Lung (tissue), 12 donors: Measurements from ENCODE around the gene STARD7. TPM values are rescaled to one million over a fixed set of nuclear protein-coding genes. Genes with fewer than 3 reads are reported as not detected.

Source experiments
- ATAC-seq: fragments of 200-7000 bp; cut with Tn5 transposase; one replicate; pipeline ENCODE4 v1.9.1; 2020; ENCODE audit warnings: moderate number of reproducible peaks; ENCODE audit not compliant: insufficient read depth, low FRiP score
- DNase-seq, 3 donors: peaks; one replicate each; pipeline ENCODE4 v3.0.0-alpha.2; 2013 to 2017
- H3K27ac ChIP-seq, 2 donors: one replicate each; pipeline ENCODE4 v1.5.1; 2013; ENCODE audit warnings: mild to moderate bottlenecking in 2 of 2, moderate library complexity in 2 of 2, control low read depth in 1 of 2, inconsistent platforms in 1 of 2, low read depth in 1 of 2, low read length in 1 of 2
- H3K27me3 ChIP-seq, 3 donors: one replicate each; pipeline ENCODE4 v1.5.1; 2013; ENCODE audit warnings: low read length in 2 of 3; ENCODE audit not compliant: control insufficient read depth in 3 of 3, insufficient read depth in 3 of 3
- H3K36me3 ChIP-seq, 4 donors: one replicate each; pipeline ENCODE4 v1.5.1; 2013; ENCODE audit warnings: low read length in 4 of 4, mild to moderate bottlenecking in 1 of 4, moderate library complexity in 1 of 4; ENCODE audit not compliant: control insufficient read depth in 4 of 4, insufficient read depth in 4 of 4
- H3K4me1 ChIP-seq, 5 donors: one replicate each; pipeline ENCODE4 v1.5.1; 2013; ENCODE audit warnings: low read length in 5 of 5, mild to moderate bottlenecking in 2 of 5, moderate library complexity in 1 of 5; ENCODE audit not compliant: control insufficient read depth in 5 of 5, insufficient read depth in 5 of 5
- H3K4me3 ChIP-seq: one replicate; pipeline ENCODE4 v1.5.1; 2013; ENCODE audit warnings: mild to moderate bottlenecking, control low read depth, moderate library complexity
- H3K9ac ChIP-seq, 2 donors: one replicate each; pipeline ENCODE4 v1.5.1; 2013; ENCODE audit warnings: low read length in 2 of 2, control low read depth in 1 of 2; ENCODE audit not compliant: insufficient read depth in 1 of 2
- H3K9me3 ChIP-seq, 4 donors: one replicate each; pipeline ENCODE4 v1.5.1; 2013; ENCODE audit warnings: low read length in 3 of 4, mild to moderate bottlenecking in 1 of 4, moderate library complexity in 1 of 4; ENCODE audit not compliant: control insufficient read depth in 4 of 4, insufficient read depth in 3 of 4
- WGBS, 2 donors: extraction: QIAGEN DNeasy Blood & Tissue Kit; methylation state at CpG; one replicate each; pipeline ENCODE4 v1.1.7; 2013; 5-methylcytosine and 5-hydroxymethylcytosine counted together
- polyA plus RNA-seq, 2 donors: library from polyadenylated mRNA; stranded (reverse); fragments of 200-250 nt; gene quantifications; one replicate each; pipeline ENCODE4 v1.2.1, GENCODE V29; 2013
- total RNA-seq, 2 donors: library from RNA; depleted of rRNA in 1 of 2; stranded (reverse); fragments of >200 nt in 1 of 2; gene quantifications; one replicate each; pipeline ENCODE4 v1.2.1, GENCODE V29; 2014 to 2021
- TF ChIP-seq, protein P1 (sequence below): IDR thresholded peaks from 2 replicates; pipeline ENCODE4 v1.5.1; 2012; ENCODE audit warnings: mild to moderate bottlenecking; ENCODE audit errors: control extremely low read depth, extremely low read depth
- donor health status: control.
- donor health status: control.
- donor health status: Bipolar disorder and iron deficiency.
- donor health status: healthy.
- donor health status: DM: yes; HTN: yes; CAD: no.

The STARD7 gene
- total and polyA plus RNA-seq, 4 donors, result 52.2 to 141 (median 92.9) TPM

DNA sequence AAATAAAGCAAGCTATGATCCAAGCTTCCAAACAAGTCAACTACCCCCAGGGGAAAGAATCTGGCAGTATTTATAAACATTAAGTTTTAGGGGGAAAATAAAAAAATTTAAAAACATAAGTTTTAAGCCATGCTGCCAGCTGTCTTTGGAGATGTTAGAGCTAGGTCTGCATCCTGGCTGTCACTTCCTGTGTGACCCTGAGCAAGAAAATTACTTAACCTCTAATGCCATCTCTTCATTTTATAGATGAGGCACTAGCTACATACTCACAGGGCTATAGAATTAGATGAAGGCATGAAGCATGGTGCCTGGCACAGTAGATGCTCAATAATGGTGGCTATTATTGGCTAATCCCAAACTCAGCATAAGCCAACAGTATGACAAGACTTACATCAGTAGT, 28.1 kb downstream of the STARD7 start:
- Histone ChIP-seq H3K9me3 (no peaks in the 10 kb centered on the region), H3K9ac (no peak overlapping the region), H3K4me1 (peaks cover 0 to 5% (median 0%) of the 10 kb centered on the region in 5 donors), H3K27ac (no peak overlapping the region), H3K4me3 (no peak overlapping the region), H3K36me3 (peaks cover 0 to 13% (median 4%) of the 10 kb centered on the region in 4 donors), H3K27me3 (no peaks in the 10 kb centered on the region)
- DNase-seq (no peak), ATAC-seq (no peak)
- TF ChIP-seq, protein P1, sequence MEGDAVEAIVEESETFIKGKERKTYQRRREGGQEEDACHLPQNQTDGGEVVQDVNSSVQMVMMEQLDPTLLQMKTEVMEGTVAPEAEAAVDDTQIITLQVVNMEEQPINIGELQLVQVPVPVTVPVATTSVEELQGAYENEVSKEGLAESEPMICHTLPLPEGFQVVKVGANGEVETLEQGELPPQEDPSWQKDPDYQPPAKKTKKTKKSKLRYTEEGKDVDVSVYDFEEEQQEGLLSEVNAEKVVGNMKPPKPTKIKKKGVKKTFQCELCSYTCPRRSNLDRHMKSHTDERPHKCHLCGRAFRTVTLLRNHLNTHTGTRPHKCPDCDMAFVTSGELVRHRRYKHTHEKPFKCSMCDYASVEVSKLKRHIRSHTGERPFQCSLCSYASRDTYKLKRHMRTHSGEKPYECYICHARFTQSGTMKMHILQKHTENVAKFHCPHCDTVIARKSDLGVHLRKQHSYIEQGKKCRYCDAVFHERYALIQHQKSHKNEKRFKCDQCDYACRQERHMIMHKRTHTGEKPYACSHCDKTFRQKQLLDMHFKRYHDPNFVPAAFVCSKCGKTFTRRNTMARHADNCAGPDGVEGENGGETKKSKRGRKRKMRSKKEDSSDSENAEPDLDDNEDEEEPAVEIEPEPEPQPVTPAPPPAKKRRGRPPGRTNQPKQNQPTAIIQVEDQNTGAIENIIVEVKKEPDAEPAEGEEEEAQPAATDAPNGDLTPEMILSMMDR, result no peak

DNA sequence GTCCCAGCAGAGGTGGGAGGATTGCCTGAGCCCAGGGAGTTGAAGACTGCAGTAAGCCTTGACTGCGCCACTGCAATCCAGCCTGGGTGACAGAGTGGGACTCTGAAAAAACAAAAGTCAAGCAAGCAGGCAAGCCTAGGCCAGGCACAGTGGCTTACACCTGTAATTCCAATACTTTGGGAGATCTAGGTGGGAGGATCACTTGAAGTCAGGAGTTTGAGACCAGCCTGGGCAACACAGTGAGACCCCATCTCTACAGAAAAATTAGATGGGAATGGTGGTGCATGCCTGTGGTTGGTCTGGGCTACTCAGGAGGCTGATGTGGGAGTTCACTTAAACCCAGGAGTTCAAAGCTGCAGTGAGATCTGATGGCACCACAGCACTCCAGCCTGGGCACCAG, 28.6 kb downstream of the STARD7 start:
- no peak overlapping the region for H3K9ac ChIP-seq
- H3K4me3 ChIP-seq, result no peak overlapping the region
- TF ChIP-seq, protein P1, result no peak
- H3K4me1 ChIP-seq, result peaks cover 0 to 5% (median 0%) of the 10 kb centered on the region in 5 donors
- no peak overlapping the region for H3K27ac ChIP-seq
- ATAC-seq, result no peak
- no peaks in the 10 kb centered on the region for H3K27me3 ChIP-seq
- 98 to 100% methylated on average over 1 of the region's 1 CpG for WGBS, 2 donors
- peaks cover 0 to 8% (median 3%) of the 10 kb centered on the region in 4 donors for H3K36me3 ChIP-seq
- H3K9me3 ChIP-seq, result no peaks in the 10 kb centered on the region
- no peak for DNase-seq

DNA sequence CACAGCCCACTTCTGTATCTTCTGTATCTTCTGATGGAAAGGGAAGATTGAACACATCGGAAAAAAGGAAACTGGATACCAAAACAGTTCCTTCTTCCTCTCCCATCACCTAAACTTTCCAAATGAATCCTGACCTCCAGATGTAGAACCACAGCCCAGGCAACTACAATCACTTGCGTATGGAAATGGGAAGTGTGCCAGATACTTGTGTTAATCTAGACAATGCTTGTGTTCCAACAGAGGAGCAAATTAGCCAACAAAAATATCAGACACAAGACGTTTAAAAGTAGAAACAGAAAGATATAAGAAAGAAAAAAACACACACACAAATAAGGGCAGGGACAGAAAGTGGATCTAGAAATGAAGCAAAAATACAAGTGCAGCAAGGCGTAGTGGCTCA, 32.0 kb downstream of the STARD7 start:
- H3K36me3 ChIP-seq, result peaks cover 0 to 1% (median 0%) of the 10 kb centered on the region in 4 donors
- TF ChIP-seq, protein P1, result no peak
- DNase-seq (no peak), ATAC-seq (no peak)
- no peak overlapping the region for H3K4me3 ChIP-seq
- 62 to 72% methylated on average over 4 of the region's 4 CpGs for WGBS, 2 donors
- no peaks in the 10 kb centered on the region for H3K9me3 ChIP-seq
- no peaks in the 10 kb centered on the region for H3K27me3 ChIP-seq
- H3K9ac ChIP-seq, result no peak overlapping the region
- H3K4me1 ChIP-seq, result peaks cover 0 to 5% (median 0%) of the 10 kb centered on the region in 5 donors
- no peak overlapping the region for H3K27ac ChIP-seq

DNA sequence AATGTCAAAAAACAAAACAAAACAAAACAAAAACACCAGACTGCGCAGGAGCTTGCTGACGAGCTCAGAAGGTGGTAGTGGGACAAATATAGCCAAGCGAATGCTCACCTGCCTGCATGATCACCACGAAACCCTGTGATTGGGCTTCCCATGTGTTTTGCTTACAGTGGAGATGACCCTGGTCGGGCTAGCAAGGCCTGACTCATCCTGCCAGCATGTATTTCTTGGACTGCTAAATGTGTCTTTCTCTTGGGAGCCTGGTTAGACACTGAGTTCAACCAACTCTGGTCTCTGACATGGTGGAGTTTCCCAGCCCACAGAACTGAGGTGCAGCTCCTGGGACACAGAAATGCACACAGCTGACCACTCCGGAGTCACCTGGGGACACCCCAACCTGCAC, 32.7 kb downstream of the STARD7 start:
- H3K9me3 ChIP-seq, result no peaks in the 10 kb centered on the region
- 87 to 90% methylated on average over 6 of the region's 6 CpGs for WGBS, 2 donors
- peaks cover 0 to 1% (median 0%) of the 10 kb centered on the region in 4 donors for H3K36me3 ChIP-seq
- H3K27me3 ChIP-seq, result no peaks in the 10 kb centered on the region
- ATAC-seq, result no peak
- no peak overlapping the region for H3K4me3 ChIP-seq
- no peak overlapping the region for H3K9ac ChIP-seq
- no peak overlapping the region for H3K27ac ChIP-seq
- H3K4me1 ChIP-seq, result peaks cover 0 to 5% (median 0%) of the 10 kb centered on the region in 5 donors
- TF ChIP-seq, protein P1, result no peak
- no peak for DNase-seq
